B cell (primary cell): ENCODE measurements around the gene KYNU.

Experiments used
- EZH2 ChIP-seq: IDR thresholded peaks from 2 replicates; pipeline ENCODE4 v1.6.1; 2012; ENCODE audit warnings: borderline replicate concordance, low read depth, mild to moderate bottlenecking, moderate library complexity, low read length; ENCODE audit not compliant: insufficient read depth, poor library complexity, severe bottlenecking
- TF ChIP-seq, protein P1 (sequence below): fragments of 200-600 bp; IDR thresholded peaks from one replicate; pipeline ENCODE4 v1.8.0; 2022; ENCODE audit warnings: antibody characterized with exemption, mild to moderate bottlenecking

DNA sequence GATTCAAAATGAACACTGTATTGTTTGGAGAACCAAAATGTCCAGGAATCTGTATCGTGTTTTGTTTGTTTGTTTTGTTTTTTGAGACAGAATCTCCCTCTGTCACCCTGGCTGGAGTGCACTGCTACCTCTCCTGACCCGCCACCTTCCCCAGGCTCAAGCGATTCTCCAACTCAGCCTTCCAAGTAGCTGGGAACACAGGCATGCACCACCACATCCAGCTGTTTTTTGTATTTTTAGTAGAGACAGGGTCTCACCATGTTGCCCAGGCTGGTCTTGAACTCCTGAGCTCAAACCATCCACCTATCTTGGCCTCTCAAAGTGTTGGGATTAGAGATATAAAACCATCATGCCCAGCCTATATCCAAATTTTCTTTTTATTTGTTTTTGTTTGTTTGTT is 74.6 kb downstream of the KYNU start:
- no peak for TF ChIP-seq EZH2
- TF ChIP-seq, protein P1, sequence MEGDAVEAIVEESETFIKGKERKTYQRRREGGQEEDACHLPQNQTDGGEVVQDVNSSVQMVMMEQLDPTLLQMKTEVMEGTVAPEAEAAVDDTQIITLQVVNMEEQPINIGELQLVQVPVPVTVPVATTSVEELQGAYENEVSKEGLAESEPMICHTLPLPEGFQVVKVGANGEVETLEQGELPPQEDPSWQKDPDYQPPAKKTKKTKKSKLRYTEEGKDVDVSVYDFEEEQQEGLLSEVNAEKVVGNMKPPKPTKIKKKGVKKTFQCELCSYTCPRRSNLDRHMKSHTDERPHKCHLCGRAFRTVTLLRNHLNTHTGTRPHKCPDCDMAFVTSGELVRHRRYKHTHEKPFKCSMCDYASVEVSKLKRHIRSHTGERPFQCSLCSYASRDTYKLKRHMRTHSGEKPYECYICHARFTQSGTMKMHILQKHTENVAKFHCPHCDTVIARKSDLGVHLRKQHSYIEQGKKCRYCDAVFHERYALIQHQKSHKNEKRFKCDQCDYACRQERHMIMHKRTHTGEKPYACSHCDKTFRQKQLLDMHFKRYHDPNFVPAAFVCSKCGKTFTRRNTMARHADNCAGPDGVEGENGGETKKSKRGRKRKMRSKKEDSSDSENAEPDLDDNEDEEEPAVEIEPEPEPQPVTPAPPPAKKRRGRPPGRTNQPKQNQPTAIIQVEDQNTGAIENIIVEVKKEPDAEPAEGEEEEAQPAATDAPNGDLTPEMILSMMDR: no peak
